HG02840 (cell line): ENCODE data around the gene ATP9B.
"Not testable (repeated sequence)": the region's sequence is repeated elsewhere in the genome, so short reads cannot be mapped to it uniquely, and the experiment has no call there.

ENCODE experiments used
- ATAC-seq: cut with Tn5 transposase; IDR thresholded peaks from one replicate; pipeline ENCODE4 v1.9.1; 2021; ENCODE audit warnings: mild to moderate bottlenecking, moderate library complexity, moderate number of reproducible peaks; ENCODE audit not compliant: unreplicated experiment, low FRiP score

Gene ATP9B

DNA sequence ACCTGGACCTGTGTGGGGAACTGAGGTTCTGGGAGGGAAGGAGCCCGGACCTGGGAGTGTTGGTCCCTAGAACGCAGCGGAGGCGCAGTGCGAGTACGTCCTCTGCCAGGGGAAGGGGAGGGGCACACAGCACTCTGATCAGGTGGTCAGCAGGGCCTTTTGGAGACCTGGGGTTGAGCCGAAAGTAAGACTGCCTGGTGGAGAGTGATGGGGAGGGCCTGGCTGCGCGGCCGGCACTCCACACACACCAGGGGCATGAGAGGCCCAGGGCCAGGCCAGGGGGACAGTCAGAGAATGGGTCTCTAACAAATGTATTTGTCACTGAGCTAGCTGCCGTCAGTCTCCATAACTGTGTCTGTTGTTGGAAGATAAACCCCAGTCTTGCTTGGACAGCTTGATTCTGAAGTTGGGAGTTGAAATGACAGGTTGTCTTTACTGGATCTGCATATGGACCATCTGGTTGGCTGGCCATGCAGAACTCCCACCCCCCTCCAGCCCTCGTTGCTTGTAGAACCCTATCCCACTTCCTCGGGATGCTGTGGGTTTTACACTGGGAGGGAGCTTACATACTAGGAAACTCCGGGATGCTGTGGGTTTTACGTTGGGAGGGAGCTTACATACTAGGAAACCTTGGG lies 251.1 kb downstream of the ATP9B start:
- no peak for ATAC-seq

DNA sequence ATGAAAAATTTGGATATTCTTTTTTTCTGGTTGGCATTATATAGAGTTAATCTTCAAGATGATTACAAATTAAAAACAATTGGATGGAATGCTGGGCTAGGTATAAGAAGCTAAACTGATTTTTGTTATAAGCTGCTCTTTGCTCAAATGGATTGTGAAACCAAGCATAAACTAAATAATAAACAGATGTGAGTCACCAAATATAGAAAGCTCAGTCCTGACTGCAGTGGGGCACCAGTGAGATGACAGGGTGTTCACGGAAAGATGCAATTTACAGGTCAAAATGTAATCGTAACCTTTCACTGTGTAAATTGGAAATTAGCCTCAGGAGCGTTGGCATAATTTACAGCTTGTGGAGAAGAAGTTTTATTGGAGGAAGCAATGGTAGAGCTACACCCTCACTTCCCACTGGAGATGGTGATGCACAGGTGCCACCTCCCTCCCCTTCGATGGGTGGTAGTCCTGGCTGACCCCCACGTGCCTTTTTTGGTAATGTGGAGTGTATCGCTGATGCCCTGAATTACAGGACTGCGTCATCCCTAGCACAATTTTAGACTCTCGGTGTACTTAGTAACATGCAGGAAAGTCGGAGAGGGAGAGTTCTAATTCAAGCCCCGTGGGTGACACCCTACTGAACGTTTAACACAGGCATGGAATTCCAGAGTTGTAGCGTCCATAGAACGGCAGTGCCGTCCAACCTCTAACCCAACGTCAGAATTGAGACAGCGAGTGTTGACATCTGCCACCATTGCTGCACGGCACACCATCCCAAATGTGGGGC lies 252.6 kb downstream of the ATP9B start:
- ATAC-seq, result no peak

DNA sequence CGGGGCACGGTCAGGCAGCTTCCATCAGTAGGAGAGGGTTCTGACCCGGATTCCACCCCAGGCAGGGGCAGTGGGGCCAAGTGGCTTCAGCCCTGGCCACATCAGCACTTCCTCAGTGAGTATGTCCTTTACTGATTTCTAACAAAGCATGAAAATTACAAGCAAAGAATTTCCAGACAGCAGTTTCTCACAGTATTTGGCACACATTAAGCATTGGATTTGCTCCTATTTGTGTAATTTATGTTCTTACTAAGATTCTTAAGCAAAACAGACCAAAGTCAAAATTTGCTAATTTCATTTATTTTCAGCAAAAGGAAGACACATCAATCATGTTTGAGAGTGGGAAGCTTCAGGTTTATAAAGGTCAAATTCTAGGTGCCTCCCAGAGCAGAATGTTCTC lies 253.2 kb downstream of the ATP9B start:
- ATAC-seq, result no peak

DNA sequence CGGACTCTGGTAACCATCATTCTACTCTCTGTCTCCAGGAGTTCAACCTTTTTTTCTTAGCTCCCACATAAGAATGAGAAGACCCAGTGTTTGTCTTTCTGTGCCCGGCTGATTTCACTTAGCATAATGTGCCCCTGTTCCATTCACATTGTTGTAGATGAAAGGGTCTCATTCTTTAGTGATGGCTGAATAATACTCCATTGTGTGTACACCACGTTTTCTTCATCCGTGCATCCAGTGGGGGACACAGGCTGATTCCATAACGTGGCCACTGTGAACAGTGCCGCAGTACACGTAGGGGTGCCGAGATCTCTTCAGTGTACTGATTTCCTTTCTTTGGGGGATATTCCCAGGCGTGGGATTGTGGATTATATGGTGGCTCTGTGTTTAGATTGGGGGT lies 254.3 kb downstream of the ATP9B start:
- ATAC-seq, result no peak

DNA sequence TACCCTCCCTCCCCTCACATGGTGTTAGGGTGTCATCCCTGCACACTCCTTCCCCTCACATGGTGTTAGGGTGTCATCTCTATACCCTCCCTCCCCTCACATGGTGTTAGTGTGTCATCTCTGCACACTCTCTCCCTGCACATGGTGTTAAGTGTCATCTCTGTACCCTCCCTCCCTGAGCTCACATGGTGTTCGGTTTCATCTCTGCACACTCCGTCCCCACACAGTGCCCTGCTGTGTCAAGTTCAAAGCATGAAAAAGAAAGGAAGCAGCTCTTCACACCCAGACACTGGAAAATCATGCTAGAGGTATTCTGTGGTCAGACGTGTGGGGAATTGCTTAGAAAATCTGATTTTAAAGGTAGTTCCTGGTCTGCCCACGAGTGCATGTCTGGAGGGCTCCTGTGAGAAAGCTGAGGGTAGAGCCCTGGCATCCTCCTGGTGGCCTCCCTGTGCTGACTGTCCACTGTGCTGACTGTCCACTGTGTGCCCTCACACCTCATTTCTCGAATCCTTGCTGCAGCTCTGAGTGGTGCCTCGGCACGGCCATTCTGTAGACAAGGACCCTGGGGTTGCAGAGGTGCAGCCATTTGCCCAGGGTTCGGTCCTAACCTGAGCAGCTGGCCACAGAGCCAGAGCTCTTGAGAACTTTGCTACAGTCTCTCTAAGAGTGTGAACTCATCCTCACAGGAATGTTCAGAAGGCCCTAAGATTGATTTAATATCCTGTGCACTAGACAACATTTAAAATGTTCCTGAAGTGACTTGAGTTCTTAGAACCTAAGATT lies 257.4 kb downstream of the ATP9B start:
- no peak for ATAC-seq

DNA sequence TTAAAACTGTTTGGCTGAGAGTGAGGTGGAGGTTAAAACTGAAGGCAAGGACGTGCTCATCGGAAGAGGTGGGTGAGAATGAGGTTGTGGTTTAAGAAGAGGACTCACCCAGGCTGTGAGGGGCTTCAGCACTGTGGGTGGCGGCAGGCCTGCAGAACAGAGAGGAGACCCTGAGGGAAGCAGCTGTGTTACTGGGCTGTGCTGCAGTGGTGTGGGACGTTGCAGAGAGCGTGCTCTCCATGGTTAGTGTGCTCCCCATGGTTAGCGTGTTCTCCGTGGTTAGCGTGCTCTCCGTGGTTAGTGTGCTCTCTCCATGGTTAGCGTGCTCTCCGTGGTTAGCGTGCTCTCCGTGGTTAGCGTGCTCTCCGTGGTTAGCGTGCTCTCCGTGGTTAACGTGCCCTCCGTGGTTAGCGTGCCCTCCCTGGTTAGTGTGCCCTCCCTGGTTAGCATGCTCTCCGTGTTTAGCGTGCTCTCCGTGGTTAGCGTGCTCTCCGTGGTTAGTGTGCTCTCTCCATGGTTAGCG lies 258.1 kb downstream of the ATP9B start:
- ATAC-seq, result no peak

DNA sequence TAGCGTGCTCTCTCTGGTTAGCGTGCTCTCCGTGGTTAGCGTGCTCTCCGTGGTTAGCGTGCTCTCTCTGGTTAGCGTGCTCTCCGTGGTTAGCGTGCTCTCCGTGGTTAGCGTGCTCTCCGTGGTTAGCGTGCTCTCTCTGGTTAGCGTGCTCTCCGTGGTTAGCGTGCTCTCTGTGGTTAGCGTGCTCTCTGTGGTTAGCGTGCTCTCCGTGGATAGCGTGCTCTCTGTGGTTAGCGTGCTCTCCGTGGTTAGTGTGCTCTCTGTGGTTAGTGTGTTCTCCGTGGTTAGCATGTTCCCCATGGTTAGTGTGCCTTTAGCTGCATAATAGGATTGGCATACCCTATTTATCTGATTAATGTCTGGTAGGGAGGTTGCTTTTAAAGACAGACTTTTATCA lies 258.7 kb downstream of the ATP9B start:
- ATAC-seq, result not testable (repeated sequence)

DNA sequence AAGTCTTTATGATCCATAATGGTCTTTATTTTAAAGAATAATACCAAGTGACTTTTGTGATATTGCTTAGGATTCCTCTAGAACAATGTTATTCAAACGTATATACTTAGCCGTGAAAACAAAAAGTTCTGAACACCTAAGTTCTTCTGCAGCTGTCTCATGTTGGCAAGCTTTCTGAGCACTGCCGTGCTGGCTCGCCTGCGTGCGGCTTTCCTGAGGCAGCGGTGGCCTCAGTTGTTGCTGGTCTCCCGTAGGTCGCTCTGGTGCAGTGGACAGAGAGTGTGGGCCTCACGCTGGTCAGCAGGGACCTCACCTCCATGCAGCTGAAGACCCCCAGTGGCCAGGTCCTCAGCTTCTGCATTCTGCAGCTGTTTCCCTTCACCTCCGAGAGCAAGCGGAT lies 259.7 kb downstream of the ATP9B start:
- ATAC-seq, result no peak

DNA sequence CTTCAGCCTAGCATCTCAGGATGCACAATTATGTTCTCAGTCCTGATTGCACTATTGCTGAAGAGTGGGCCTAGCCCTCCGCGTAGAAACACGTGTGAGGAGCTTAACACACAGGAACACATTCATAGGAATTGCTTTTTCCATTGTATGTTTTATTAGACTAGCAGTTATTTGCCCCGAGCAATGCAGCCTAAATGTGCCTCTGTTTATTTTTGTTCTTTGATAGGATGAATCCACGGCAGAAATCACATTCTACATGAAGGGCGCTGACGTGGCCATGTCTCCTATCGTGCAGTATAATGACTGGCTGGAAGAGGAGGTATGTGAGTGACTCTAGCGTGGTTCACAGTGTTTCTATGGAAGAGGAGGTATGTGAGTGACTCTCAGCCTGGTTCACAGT lies 260.6 kb downstream of the ATP9B start:
- ATAC-seq, result no peak

DNA sequence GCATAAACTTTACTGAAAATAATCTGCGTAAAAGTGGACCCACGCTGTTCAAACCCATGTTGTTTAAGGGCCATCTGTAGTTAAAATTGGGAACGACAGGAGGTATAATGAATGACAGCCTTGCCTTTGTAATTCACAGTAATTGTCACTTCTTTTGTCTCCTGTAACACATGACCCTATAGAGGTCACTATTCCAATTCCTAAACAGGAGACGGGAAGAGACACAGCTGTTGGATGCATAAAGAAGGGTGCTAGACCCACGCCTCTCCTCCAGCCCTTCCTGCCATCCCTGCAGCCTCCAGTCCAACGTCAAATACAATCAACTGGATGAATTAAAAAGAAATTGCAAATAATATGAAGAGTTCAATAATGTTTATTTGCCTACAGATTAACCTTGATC lies 263.5 kb downstream of the ATP9B start:
- ATAC-seq, result no peak

DNA sequence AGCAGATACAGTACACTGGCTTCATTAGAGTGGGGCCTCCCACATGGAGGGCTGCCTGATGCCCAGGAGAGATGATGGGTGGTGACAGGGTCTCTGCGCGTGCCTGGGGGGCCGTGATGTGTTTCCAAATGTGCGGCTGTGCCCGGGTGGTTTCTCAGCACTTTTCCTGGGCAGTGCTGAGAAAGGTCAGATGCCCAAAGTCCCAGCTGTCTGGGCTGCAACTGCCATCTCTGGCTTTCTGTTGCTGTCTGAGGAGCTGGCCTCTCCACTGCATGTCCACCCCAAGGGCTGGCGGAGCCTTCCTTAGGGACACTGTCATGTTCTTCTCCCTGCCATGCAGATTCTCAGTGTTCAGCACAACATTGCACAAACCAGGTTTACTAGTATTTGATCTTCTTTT lies 263.9 kb downstream of the ATP9B start:
- ATAC-seq, result no peak

DNA sequence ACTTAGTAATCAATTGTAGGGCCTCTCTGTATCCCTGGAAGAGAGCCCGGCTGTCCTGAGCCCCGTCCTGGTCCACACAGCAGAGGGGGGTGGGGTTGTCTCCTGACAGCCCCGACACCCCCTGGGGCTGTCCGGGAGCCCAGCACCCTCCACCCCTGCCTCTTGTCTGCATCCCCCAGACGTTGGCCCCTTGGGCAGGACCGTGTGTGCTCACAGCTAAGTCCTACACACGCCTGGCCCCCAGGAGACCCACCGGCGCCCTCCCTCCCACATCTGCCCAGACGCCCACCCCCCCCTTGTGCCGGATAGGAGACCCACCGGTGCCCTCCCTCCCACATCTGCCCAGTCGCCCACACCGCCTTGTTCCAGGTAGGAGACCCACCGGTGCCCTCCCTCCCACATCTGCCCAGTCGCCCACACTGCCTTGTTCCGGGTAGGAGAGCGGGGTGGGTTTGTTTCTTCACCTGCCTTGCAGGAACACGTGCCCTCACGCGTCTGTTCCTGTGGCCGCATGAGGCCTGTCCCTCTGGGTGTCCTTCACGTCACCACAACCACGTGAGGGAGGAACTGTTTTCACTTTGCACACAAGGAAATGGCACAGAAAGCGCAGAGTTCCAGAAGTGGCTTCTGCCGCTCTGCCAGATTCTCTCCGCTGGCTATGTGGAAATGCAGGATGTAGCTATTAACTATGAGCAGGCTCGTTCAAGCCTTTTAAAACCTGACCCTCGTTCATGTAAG lies 265.5 kb downstream of the ATP9B start:
- no peak for ATAC-seq

DNA sequence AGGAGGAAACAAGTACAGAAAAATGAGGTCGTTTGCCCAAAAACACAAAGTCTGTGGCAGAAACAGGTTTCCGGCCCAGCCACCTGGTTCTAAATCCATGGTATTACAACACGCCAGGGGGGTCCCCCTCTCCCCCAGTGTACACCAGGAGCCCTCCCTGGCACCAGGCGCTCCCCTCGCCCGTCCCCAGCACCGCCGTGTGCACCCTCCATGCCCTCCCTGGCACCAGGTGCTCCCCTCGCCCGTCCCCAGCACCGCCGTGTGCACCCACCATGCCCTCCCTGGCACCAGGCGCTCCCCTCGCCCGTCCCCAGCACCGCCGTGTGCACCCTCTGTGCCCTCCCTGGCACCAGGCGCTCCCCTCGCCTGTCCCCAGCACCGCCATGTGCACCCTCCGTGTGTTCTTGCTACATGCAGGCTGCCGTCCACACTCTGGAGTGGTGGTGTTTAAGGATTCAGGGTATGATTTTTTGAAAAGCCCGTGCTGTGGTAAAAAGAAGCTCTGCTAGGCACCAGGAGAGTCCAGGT lies 266.7 kb downstream of the ATP9B start:
- ATAC-seq, result no peak

DNA sequence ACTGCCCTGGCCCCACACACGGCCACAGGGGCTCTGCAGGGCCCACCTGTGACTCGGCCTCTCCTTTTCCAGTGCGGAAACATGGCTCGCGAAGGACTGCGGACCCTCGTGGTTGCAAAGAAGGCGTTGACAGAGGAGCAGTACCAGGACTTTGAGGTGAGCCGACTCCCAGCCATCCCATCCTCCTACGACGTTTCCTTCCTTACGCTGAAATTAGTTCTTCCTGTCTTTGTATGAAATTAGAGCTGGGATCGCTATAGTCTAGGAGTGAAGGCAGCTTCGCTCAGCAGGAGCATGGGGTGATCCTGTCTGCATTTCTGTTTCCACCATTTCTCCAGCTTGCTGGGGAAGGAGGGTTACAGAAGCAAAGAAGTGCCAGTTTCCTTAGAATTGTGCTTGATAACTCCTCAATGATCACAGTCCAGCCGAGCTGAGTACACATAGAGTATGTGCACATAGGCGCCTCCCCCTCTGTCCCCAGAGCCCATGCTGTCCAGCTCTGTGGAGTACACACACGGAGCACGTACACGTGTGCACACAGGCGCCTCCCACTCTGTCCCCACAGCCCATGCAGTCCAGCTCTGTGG lies 267.5 kb downstream of the ATP9B start:
- no peak for ATAC-seq

DNA sequence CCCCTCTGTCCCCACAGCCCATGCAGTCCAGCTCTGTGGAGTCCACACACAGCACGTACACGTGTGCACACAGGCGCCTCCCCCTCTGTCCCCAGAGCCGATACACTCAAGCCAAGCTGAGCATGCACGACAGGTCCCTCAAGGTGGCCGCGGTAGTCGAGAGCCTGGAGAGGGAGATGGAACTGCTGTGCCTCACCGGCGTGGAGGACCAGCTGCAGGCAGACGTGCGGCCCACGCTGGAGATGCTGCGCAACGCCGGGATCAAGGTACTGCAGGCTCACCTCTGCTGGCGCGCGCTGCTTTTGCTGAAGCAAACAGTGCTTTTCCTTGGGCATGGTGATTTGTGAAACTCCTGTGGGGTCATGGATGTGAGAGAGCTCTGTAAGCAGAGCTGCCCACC lies 268.0 kb downstream of the ATP9B start:
- no peak for ATAC-seq

DNA sequence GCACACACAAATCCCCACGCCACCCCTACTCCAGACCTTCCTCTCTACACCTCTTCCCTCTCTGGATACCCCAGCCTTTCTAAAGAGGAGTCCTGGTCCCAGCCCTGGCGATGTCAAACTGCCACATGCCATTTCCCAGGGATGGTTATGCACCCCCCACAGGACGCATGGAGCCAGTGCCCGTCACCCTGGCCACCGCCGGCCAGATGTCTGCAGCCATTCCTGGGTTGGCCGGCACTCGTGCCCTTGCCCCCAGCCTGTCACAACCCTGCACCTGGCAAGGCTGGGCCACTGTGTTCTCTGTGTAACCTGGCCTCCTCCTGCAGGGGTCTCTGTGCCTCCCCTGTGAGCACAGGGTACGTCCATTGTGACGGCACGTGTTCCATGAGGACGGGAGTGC lies 268.4 kb downstream of the ATP9B start:
- no peak for ATAC-seq

DNA sequence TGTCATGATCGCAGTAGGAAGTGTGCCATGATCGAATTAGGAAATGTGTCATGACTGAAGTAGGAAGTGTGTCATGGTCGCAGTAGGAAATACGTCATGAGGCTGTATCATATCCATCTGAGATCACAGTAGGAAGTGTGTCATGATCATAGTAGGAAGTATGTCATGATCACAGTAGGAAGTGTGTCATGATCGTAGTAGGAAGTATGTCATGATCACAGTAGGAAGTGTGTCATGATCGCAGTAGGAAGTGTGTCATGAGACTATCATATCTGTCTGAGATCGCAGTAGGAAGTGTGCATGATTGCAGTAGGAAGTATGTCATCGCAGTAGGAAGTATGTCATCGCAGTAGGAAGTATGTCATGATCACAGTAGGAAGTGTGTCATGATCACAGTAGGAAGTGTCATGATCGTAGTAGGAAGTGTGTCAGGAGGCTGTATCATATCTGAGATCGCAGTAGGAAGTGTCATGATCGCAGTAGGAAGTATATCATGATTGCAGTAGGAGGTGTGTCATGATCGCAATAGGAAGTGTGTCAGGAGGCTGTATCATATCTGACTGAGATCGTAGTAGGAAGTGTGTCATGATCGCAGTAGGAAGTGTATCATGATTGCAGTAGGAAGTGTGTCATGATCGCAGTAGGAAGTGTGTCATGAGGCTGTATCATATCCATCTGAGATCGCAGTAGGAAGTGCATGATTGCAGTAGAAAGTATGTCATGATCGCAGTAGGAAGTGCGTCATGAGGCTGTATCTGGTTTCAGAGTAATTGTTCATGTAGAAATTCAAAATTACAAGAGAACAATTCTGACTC lies 270.1 kb downstream of the ATP9B start:
- no peak for ATAC-seq

DNA sequence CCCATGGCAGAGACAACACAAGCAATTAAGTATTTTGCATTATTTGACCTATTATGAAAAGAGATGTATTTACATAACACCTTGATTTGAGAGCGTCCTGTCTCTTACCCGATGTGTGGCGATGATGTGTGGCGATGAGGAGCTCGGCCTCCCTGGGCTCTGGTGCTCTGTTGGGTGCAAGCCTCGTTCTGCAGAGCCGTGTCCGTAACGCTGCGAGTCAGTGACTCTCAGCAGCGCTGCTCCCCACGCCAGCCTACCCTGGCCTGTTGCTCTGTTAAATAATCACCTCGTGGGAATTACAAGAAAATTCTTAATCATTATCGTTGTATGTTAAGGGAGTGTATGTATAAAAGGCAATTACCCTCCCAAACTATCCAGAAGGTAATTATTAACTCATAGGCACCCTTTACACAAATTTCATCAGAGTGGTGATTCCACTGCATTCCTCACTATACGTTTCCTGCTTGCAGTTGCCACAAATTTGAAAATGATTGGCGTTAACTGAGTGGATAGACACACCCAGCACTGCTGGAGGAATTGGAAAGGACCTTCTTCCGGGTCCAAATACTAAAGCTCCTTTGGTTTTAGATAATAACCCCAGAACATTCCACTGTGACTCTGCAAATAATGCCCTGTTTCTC lies 274.5 kb downstream of the ATP9B start:
- no peak for ATAC-seq

DNA sequence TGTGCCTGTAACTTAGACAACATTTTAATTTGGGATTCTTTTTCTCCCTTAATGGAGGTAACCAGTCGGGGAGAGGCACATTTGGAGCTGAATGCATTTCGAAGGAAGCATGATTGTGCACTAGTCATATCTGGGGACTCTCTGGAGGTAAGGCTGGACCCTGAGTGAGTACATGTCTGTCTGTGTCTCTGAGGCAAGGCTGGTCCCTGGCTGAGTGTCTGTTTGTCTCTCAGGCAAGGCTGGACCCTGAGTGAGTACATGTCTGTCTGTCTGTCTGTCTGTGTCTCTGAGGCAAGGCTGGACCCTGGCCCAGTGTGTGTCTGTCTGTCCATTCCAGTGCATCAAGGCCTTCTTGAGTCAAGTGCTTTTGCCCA lies 275.0 kb downstream of the ATP9B start:
- no peak for ATAC-seq
